ENCODE results near the gene DMRTA1. TPM values are rescaled to one million over a fixed set of nuclear protein-coding genes. Genes with fewer than 3 reads are reported as not detected.
"Not testable (repeated sequence)": the region's sequence is repeated elsewhere in the genome, so short reads cannot be mapped to it uniquely, and the experiment has no call there.

DMRTA1 gene
- total and polyA plus RNA-seq, 8 donors, result 1.8 to 3.3 (median 2.5) TPM

DNA sequence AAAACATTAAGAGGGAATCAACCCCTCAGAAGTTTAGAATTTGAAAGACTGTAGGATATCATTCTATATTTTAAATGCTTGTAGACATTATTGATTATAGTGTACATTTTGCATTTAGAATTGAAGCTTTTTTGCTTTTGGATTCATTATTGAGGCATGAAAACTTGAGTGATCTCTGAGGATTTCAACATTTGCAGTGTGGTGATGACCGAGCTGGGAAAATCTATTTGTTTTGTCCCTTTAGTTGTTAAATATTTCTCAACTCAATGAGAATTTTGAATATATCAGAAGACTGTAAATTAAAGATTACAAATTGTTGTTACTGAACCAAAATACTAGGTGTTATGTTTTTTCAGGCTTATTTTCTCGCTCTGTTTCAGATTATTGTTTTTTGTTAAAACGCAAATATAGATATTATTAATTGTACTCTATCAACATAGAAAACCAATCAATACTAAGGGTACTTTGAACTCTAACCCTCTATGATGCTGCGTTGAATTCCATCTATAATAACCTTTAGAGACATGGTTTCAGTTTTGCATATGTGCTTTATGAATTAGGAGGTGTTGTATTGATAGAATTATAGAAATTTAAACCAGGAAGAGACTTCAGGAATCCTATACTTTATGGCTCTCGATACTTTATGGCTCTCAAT is 19.3 kb upstream of the DMRTA1 start:
- Histone ChIP-seq H3K27me3 (no peaks in the 10 kb centered on the region), H3K9me3 (no peaks in the 10 kb centered on the region), H3K27ac (no peak overlapping the region), H3K4me3 (no peak overlapping the region), H3K4me1 (no peaks in the 10 kb centered on the region), H3K36me3 (no peaks in the 10 kb centered on the region)
- DNase-seq (no peak), ATAC-seq (no peak)
- intact Hi-C loops (cut with DNase I), result no loop called here
- TF ChIP-seq, protein P1, sequence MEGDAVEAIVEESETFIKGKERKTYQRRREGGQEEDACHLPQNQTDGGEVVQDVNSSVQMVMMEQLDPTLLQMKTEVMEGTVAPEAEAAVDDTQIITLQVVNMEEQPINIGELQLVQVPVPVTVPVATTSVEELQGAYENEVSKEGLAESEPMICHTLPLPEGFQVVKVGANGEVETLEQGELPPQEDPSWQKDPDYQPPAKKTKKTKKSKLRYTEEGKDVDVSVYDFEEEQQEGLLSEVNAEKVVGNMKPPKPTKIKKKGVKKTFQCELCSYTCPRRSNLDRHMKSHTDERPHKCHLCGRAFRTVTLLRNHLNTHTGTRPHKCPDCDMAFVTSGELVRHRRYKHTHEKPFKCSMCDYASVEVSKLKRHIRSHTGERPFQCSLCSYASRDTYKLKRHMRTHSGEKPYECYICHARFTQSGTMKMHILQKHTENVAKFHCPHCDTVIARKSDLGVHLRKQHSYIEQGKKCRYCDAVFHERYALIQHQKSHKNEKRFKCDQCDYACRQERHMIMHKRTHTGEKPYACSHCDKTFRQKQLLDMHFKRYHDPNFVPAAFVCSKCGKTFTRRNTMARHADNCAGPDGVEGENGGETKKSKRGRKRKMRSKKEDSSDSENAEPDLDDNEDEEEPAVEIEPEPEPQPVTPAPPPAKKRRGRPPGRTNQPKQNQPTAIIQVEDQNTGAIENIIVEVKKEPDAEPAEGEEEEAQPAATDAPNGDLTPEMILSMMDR (IDR thresholded peaks at IDR 0.05), result no peak

DNA sequence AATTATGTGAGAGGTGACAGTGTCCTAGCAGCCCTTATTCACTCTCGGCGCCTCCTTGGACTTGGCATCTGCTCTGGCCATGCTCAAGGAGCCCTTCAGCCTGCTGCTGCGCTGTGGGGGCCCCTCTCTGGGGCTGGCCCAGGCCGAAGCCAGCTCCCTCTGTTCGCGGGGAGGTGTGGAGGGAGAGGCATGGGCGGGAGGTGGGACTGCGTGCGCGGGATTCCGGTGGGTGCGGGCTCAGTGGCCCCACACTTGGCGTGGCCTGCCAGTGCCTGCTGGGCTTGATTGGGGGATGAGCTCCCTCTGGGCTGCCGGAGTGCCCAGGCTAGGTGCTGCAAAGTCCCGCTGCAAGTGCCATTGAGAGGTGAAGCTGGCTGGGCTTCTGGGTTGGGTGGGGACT is 12.9 kb upstream of the DMRTA1 start:
- no peak overlapping the region for H3K4me3 ChIP-seq
- no peaks in the 10 kb centered on the region for H3K9me3 ChIP-seq
- intact Hi-C loops (cut with DNase I), result no loop called here
- peak in 1 of 4 donors; percentile 72 for DNase-seq
- ATAC-seq, result no peak
- no peaks in the 10 kb centered on the region for H3K27me3 ChIP-seq
- no peaks in the 10 kb centered on the region for H3K4me1 ChIP-seq
- H3K36me3 ChIP-seq, result no peaks in the 10 kb centered on the region
- TF ChIP-seq, protein P1 (IDR thresholded peaks at IDR 0.05), result no peak
- no peak overlapping the region for H3K27ac ChIP-seq

DNA sequence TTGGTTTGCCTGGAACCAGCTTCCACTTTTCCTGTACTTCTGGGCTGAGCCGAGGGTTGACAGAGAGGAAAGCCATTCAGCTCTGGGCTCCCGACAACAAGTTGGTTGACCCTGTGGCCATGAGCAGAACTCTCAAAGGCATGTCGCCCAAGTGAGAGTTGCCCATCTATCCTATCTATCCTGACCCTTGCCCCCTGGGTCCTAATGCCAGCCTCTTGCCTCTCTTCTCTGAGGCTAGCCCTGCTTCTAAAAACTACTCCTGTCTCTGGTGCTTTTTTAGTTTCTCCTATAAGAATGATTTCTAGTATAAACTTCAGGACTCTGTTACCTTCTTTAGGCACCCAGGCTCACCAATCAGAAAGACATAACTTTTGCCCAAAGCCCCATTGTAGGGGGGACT is 11.4 kb upstream of the DMRTA1 start:
- DNase-seq; ATAC-seq; H3K27me3 ChIP-seq; H3K9me3 ChIP-seq; H3K4me1 ChIP-seq; H3K4me3 ChIP-seq; intact Hi-C loops (cut with DNase I); H3K36me3 ChIP-seq; H3K27ac ChIP-seq: not testable (repeated sequence)

DNA sequence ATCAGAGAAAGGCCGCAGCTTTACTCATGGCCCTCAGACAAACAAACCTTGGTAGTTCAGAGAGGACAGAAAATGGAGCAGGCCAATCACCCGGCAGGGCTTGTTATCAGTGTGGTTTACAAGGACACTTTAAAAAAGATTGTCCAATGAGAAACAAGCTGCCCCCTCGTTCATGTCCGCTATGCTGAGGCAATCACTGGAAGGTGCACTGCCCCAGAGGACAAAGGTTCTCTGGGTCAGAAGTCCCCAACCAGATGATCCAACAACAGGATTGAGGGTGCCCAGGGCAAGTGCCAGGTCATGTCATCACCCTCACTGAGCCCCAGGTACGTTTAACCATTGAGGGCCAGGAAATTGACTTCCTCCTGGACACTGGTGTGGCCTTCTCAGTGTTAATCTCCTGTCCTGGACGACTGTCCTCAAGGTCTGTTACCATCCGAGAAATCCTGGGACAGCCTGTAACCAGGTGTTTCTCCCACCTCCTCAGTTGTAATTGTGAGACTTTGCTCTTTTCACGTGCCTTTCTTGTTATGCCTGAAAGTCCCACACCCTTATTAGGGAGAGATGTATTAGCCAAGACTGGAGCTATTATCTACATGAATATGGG is 9.1 kb upstream of the DMRTA1 start:
- DNase-seq; H3K4me3 ChIP-seq; H3K9me3 ChIP-seq; H3K4me1 ChIP-seq; H3K27me3 ChIP-seq; ATAC-seq; H3K36me3 ChIP-seq; intact Hi-C loops (cut with DNase I); H3K27ac ChIP-seq: not testable (repeated sequence)

- intact Hi-C loops (cut with DNase I), result no loop called here
These were observed 5.8 kb upstream of the DMRTA1 start for GRCh38 chr9:22440841-22441240.

GRCh38 chr9:22446950-22447617 is 460 bp downstream of the DMRTA1 start:
- ATAC-seq, result peak; percentile 86
- peaks cover 0 to 6% of the 10 kb centered on the region in 2 donors for H3K4me1 ChIP-seq
- peak overlapping the region; percentile 83 to 91 for H3K27ac ChIP-seq
- no peaks in the 10 kb centered on the region for H3K9me3 ChIP-seq
- H3K27me3 ChIP-seq, result peaks cover 0 to 70% of the 10 kb centered on the region in 2 donors
- H3K36me3 ChIP-seq, result no peaks in the 10 kb centered on the region
- peak; percentile 30 to 88 (median 66) for DNase-seq
- intact Hi-C loops (cut with DNase I), result no loop called here
- TF ChIP-seq, protein P1 (IDR thresholded peaks at IDR 0.05), result no peak
- H3K4me3 ChIP-seq, result peak overlapping the region; percentile 56 to 58

More at GRCh38 chr9:22440841-22441240, 5.8 kb upstream of the DMRTA1 start:
- DNase-seq (peak in 1 of 4 donors; percentile 55), ATAC-seq (no peak)
- Histone ChIP-seq H3K4me1 (no peaks in the 10 kb centered on the region), H3K4me3 (no peak overlapping the region), H3K36me3 (no peaks in the 10 kb centered on the region), H3K27me3 (peaks cover 0 to 20% of the 10 kb centered on the region in 2 donors), H3K27ac (no peak overlapping the region), H3K9me3 (no peaks in the 10 kb centered on the region)
- TF ChIP-seq, protein P1 (IDR thresholded peaks at IDR 0.05), result no peak

All from left lung (tissue), 10 donors.